Liver (tissue), 9 donors: ENCODE data around the gene HSPA9. TPM values are rescaled to one million over a fixed set of nuclear protein-coding genes. Genes with fewer than 3 reads are reported as not detected.

Experiments used
- DNase-seq: peaks from one replicate; pipeline ENCODE4 v3.0.0-alpha.2; 2017; ENCODE audit warnings: low spot score
- H3K27ac ChIP-seq, 2 donors: one replicate each; pipeline ENCODE4 v1.7.0; 2013; ENCODE audit warnings: inconsistent platforms in 2 of 2, low read length in 2 of 2, control low read depth in 1 of 2, low read depth in 1 of 2, mild to moderate bottlenecking in 1 of 2
- H3K27me3 ChIP-seq, 4 donors: one replicate each; pipeline versions ENCODE4 v1.6.1 to v1.7.0; 2013; ENCODE audit warnings: low read length in 3 of 4, inconsistent platforms in 1 of 4, mild to moderate bottlenecking in 1 of 4, moderate library complexity in 1 of 4; ENCODE audit not compliant: control insufficient read depth in 4 of 4, insufficient read depth in 4 of 4
- H3K36me3 ChIP-seq, 4 donors: one replicate each; pipeline versions ENCODE4 v1.6.1 to v1.7.0; 2013; ENCODE audit warnings: low read length in 3 of 4, mild to moderate bottlenecking in 3 of 4, low read depth in 1 of 4, moderate library complexity in 1 of 4; ENCODE audit not compliant: control insufficient read depth in 4 of 4, insufficient read depth in 3 of 4
- H3K4me1 ChIP-seq, 4 donors: one replicate each; pipeline versions ENCODE4 v1.6.1 to v1.7.0; 2013; ENCODE audit warnings: low read length in 3 of 4, mild to moderate bottlenecking in 3 of 4, moderate library complexity in 1 of 4; ENCODE audit not compliant: control insufficient read depth in 4 of 4, insufficient read depth in 4 of 4
- H3K4me3 ChIP-seq, 3 donors: one replicate each; pipeline versions ENCODE4 v1.6.1 to v1.7.0; 2013; ENCODE audit warnings: low read length in 3 of 3, control low read depth in 1 of 3, low read depth in 1 of 3, mild to moderate bottlenecking in 1 of 3
- H3K9ac ChIP-seq, 2 donors: one replicate each; pipeline ENCODE4 v1.7.0; 2013; ENCODE audit warnings: low read length in 2 of 2, mild to moderate bottlenecking in 2 of 2, moderate library complexity in 2 of 2, control low read depth in 1 of 2, low read depth in 1 of 2
- H3K9me3 ChIP-seq, 4 donors: one replicate each; pipeline versions ENCODE4 v1.6.1 to v1.7.0; 2013; ENCODE audit warnings: low read length in 3 of 4; ENCODE audit not compliant: control insufficient read depth in 4 of 4
- EGR1 ChIP-seq, 2 donors: IDR thresholded peaks; 2 replicates each; pipeline ENCODE4 v1.6.1; 2016 to 2018; ENCODE audit warnings: antibody characterized with exemption in 2 of 2, low read depth in 2 of 2
- FOXA1 ChIP-seq: IDR thresholded peaks from 2 replicates; pipeline ENCODE4 v1.6.1; 2016; ENCODE audit warnings: antibody characterized with exemption
- FOXA2 ChIP-seq: IDR thresholded peaks from 2 replicates; pipeline ENCODE4 v1.6.1; 2016; ENCODE audit warnings: antibody characterized with exemption
- GABPA ChIP-seq, 2 donors: IDR thresholded peaks in 1 of 2; conservative IDR thresholded peaks in 1 of 2; 2 replicates each; pipeline ENCODE4 v1.6.1; 2016; ENCODE audit warnings: antibody characterized with exemption in 2 of 2, mild to moderate bottlenecking in 1 of 2, moderate library complexity in 1 of 2
- HNF4A ChIP-seq, 2 donors: conservative IDR thresholded peaks; 2 replicates each; pipeline ENCODE4 v1.6.1; 2016; ENCODE audit warnings: antibody characterized with exemption in 2 of 2, mild to moderate bottlenecking in 2 of 2
- HNF4G ChIP-seq: IDR thresholded peaks from 2 replicates; pipeline ENCODE4 v1.6.1; 2016; ENCODE audit warnings: antibody characterized with exemption
- JUND ChIP-seq, 2 donors: IDR thresholded peaks; 2 replicates each; pipeline ENCODE4 v1.6.1; 2016; ENCODE audit warnings: antibody characterized with exemption in 2 of 2
- NR2F2 ChIP-seq: IDR thresholded peaks from 2 replicates; pipeline ENCODE4 v1.6.1; 2016; ENCODE audit warnings: antibody characterized with exemption
- RAD21 ChIP-seq, 2 donors: IDR thresholded peaks; 2 replicates each; pipeline ENCODE4 v1.6.1; 2016; ENCODE audit warnings: antibody characterized with exemption in 2 of 2, mild to moderate bottlenecking in 2 of 2
- RXRA ChIP-seq, 2 donors: IDR thresholded peaks; 2 replicates each; pipeline ENCODE4 v1.6.1; 2017 to 2018; ENCODE audit warnings: antibody characterized with exemption in 2 of 2, mild to moderate bottlenecking in 1 of 2
- SP1 ChIP-seq: IDR thresholded peaks from 2 replicates; pipeline ENCODE4 v1.6.1; 2018; ENCODE audit warnings: antibody characterized with exemption, mild to moderate bottlenecking
- TAF1 ChIP-seq: conservative IDR thresholded peaks from 2 replicates; pipeline ENCODE4 v1.6.1; 2016; ENCODE audit warnings: antibody characterized with exemption, mild to moderate bottlenecking
- YY1 ChIP-seq: IDR thresholded peaks from 2 replicates; pipeline ENCODE4 v1.6.1; 2016; ENCODE audit warnings: antibody characterized with exemption, mild to moderate bottlenecking
- WGBS: extraction: QIAGEN DNeasy Blood & Tissue Kit; methylation state at CpG from one replicate; pipeline ENCODE4 v1.1.7; 2013; 5-methylcytosine and 5-hydroxymethylcytosine counted together
- polyA plus RNA-seq, 2 donors: library from polyadenylated mRNA; stranded (reverse) in 1 of 2; unstranded in 1 of 2; fragments of 200-250 nt in 1 of 2; fragments of >200 nt in 1 of 2; fragmentation: Nextera tagmentation in 1 of 2; extraction: Ambion mirVana in 1 of 2; gene quantifications; one replicate each; pipeline versions ENCODE4 v1.2.1 to v1.2.3, GENCODE V29; 2013 to 2015
- total RNA-seq, 2 donors: library from RNA; depleted of rRNA; stranded (reverse); fragments of >200 nt; gene quantifications; one replicate each; pipeline ENCODE4 v1.2.3, GENCODE V29; 2014
- TF ChIP-seq, protein P1 (sequence below): fragments of 150-350 bp; IDR thresholded peaks from 2 replicates; pipeline ENCODE4 v1.5.1; 2017; ENCODE audit warnings: improper control_type of control experiment, low read depth, low read length; ENCODE audit not compliant: missing input control
- TF ChIP-seq, protein P2 (sequence below): IDR thresholded peaks from 2 replicates; pipeline ENCODE4 v1.6.1; 2016; ENCODE audit warnings: antibody characterized with exemption
- TF ChIP-seq, protein P3 (sequence below): IDR thresholded peaks from 2 replicates; pipeline ENCODE4 v1.6.1; 2016; ENCODE audit warnings: antibody characterized with exemption, mild to moderate bottlenecking
- TF ChIP-seq, protein P4 (sequence below): IDR thresholded peaks from 2 replicates; pipeline ENCODE4 v1.6.1; 2016; ENCODE audit warnings: antibody characterized with exemption
- TF ChIP-seq, protein P5 (sequence below): IDR thresholded peaks from 2 replicates; pipeline ENCODE4 v1.6.1; 2016; ENCODE audit warnings: antibody characterized with exemption
- donor health status: healthy.
- donor health status: healthy.
- donor health status: healthy.
- donor health status: healthy.
- donor health status: healthy.

The HSPA9 gene
- total and polyA plus RNA-seq, 4 donors = 221 to 378 (median 238) TPM

DNA sequence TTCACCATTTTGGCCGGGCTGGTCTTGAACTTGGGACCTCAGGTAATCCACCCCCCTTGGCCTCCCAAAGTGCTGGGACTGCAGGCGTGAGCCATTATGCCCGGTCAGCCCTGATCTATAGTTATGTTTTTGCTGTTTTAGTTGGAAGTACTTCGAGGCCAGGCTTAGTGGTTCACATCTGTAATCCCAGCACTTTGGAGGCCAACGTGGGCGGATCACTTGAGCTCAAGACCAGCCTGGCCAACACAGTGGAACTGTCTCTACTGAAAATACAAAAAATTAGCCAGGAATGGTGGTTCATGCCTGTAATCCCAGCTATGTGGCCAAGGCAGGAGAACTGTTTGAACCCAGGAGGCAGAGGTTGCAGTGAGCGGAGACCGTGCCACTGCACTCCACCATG is 2.0 kb downstream of the HSPA9 start (continued):
- TF ChIP-seq TAF1 (no peak), FOXA1 (no peak), NR2F2 (no peak), EGR1 (IDR thresholded peaks at IDR 0.05; ENCODE audit: low read depth in 2 of 2) (no peak), JUND (IDR thresholded peaks at IDR 0.05) (no peak)
- TF ChIP-seq, protein P1, sequence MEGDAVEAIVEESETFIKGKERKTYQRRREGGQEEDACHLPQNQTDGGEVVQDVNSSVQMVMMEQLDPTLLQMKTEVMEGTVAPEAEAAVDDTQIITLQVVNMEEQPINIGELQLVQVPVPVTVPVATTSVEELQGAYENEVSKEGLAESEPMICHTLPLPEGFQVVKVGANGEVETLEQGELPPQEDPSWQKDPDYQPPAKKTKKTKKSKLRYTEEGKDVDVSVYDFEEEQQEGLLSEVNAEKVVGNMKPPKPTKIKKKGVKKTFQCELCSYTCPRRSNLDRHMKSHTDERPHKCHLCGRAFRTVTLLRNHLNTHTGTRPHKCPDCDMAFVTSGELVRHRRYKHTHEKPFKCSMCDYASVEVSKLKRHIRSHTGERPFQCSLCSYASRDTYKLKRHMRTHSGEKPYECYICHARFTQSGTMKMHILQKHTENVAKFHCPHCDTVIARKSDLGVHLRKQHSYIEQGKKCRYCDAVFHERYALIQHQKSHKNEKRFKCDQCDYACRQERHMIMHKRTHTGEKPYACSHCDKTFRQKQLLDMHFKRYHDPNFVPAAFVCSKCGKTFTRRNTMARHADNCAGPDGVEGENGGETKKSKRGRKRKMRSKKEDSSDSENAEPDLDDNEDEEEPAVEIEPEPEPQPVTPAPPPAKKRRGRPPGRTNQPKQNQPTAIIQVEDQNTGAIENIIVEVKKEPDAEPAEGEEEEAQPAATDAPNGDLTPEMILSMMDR = no peak

DNA sequence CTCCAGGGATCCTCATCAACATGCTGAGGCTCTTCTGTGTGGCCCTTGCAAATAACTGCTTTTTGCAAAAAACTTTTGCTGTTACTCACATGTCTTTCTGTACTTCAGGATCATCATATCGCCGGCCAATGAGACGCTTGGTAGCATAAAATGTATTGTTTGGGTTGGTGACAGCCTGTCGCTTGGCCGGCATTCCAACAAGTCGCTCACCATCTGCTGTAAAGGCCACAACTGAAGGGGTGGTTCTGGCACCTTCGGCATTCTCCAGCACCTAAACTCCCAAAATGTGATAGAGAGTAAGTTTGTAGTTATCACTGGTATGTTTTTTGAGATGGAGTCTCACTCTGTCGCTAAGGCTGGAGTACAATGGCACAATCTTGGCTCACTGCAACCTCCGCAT is 4.3 kb downstream of the HSPA9 start:
- Histone ChIP-seq H3K9me3 (no peaks in the 10 kb centered on the region), H3K36me3 (peaks cover 13 to 55% (median 43%) of the 10 kb centered on the region in 4 donors), H3K9ac (no peak overlapping the region), H3K27ac (no peak overlapping the region), H3K4me3 (no peak overlapping the region), H3K4me1 (peaks cover 16 to 64% (median 42%) of the 10 kb centered on the region in 4 donors), H3K27me3 (no peaks in the 10 kb centered on the region)
- no peak for DNase-seq
- TF ChIP-seq RXRA (IDR thresholded peaks at IDR 0.05) (no peak), FOXA1 (no peak), FOXA2 (no peak), YY1 (no peak), RAD21 (IDR thresholded peaks at IDR 0.05) (no peak), HNF4G (no peak), HNF4A (conservative IDR thresholded peaks at IDR 0.05) (no peak), SP1 (no peak), EGR1 (IDR thresholded peaks at IDR 0.05; ENCODE audit: low read depth in 2 of 2) (no peak), TAF1 (no peak), NR2F2 (no peak), JUND (IDR thresholded peaks at IDR 0.05) (no peak), GABPA (IDR thresholded peaks at IDR 0.05 in 1 of 2, conservative IDR thresholded peaks at IDR 0.05 in 1 of 2) (no peak)
- TF ChIP-seq, protein P2, sequence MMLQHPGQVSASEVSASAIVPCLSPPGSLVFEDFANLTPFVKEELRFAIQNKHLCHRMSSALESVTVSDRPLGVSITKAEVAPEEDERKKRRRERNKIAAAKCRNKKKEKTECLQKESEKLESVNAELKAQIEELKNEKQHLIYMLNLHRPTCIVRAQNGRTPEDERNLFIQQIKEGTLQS = no peak
- TF ChIP-seq, protein P3, sequence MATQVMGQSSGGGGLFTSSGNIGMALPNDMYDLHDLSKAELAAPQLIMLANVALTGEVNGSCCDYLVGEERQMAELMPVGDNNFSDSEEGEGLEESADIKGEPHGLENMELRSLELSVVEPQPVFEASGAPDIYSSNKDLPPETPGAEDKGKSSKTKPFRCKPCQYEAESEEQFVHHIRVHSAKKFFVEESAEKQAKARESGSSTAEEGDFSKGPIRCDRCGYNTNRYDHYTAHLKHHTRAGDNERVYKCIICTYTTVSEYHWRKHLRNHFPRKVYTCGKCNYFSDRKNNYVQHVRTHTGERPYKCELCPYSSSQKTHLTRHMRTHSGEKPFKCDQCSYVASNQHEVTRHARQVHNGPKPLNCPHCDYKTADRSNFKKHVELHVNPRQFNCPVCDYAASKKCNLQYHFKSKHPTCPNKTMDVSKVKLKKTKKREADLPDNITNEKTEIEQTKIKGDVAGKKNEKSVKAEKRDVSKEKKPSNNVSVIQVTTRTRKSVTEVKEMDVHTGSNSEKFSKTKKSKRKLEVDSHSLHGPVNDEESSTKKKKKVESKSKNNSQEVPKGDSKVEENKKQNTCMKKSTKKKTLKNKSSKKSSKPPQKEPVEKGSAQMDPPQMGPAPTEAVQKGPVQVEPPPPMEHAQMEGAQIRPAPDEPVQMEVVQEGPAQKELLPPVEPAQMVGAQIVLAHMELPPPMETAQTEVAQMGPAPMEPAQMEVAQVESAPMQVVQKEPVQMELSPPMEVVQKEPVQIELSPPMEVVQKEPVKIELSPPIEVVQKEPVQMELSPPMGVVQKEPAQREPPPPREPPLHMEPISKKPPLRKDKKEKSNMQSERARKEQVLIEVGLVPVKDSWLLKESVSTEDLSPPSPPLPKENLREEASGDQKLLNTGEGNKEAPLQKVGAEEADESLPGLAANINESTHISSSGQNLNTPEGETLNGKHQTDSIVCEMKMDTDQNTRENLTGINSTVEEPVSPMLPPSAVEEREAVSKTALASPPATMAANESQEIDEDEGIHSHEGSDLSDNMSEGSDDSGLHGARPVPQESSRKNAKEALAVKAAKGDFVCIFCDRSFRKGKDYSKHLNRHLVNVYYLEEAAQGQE = no peak
- TF ChIP-seq, protein P1 = no peak
- TF ChIP-seq, protein P4, sequence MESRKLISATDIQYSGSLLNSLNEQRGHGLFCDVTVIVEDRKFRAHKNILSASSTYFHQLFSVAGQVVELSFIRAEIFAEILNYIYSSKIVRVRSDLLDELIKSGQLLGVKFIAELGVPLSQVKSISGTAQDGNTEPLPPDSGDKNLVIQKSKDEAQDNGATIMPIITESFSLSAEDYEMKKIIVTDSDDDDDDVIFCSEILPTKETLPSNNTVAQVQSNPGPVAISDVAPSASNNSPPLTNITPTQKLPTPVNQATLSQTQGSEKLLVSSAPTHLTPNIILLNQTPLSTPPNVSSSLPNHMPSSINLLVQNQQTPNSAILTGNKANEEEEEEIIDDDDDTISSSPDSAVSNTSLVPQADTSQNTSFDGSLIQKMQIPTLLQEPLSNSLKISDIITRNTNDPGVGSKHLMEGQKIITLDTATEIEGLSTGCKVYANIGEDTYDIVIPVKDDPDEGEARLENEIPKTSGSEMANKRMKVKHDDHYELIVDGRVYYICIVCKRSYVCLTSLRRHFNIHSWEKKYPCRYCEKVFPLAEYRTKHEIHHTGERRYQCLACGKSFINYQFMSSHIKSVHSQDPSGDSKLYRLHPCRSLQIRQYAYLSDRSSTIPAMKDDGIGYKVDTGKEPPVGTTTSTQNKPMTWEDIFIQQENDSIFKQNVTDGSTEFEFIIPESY = no peak
- TF ChIP-seq, protein P5, sequence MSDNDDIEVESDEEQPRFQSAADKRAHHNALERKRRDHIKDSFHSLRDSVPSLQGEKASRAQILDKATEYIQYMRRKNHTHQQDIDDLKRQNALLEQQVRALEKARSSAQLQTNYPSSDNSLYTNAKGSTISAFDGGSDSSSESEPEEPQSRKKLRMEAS = no peak
- 99% methylated on average over 9 of the region's 9 CpGs for WGBS
